RWPE1 (cell line): ENCODE results near the gene CALML5.
A peak's percentile ranks its signal among the peaks of the same experiment; 100 is the strongest.

Experiments used
- CTCF ChIA-PET: fragments of 350-600 bp; sonication (Branson Sonifier 250); formaldehyde crosslinking; extraction: SDS; loops from one replicate; lab custom pipeline; 2021; lab: Yijun Ruan, JAX
- POLR2A ChIA-PET: fragments of 400-600 bp; formaldehyde crosslinking; extraction: SDS; loops from one replicate; lab custom pipeline; 2020; ENCODE audit warnings: antibody characterized with exemption; ENCODE audit not compliant: low non-redundant PET; lab: Yijun Ruan, JAX
- DNase-seq: peaks from one replicate; pipeline ENCODE4 v3.0.0; 2012; ENCODE audit warnings: low spot score
- H3K27ac ChIP-seq: fragments of 450-650 bp; 2 replicates; pipeline ENCODE4 v1.5.1; 2017
- CTCF ChIP-seq: fragments of 450-650 bp; conservative IDR thresholded peaks from 2 replicates; pipeline ENCODE4 v1.5.1; 2017; ENCODE audit warnings: low read depth, mild to moderate bottlenecking

CALML5 gene

DNA sequence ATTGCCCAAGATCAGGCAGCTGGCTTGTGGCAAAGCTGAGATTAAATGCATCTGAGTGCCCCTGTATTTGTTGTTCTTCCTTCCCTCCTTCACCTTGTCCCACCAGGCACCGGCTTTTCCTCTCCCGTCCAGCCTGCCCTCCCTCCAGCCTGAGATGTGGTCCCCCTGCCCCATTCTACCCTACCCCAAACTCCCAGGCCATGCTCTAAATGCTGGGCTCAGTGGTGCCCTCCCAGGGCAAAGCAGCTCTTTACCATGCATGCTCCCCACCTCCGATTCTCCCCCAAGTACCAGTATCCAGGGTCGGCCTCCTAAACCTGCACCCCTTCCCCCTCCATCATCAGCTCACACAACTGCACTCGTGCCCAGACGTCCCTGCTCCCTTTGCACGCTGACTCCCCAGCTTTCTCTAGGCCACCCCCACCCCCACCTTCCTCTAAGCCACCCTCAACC, 36.5 kb downstream of the CALML5 start:
- CTCF ChIA-PET, result no interaction called here
- no peak for DNase-seq
- H3K27ac ChIP-seq, result peak overlapping the region; percentile 63
- POLR2A ChIA-PET, result no interaction called here
- TF ChIP-seq CTCF, result no peak

- POLR2A ChIA-PET, result no interaction called here
- no peak for DNase-seq
- CTCF ChIA-PET, result interaction anchor here (0.5 to 2.1 kb wide), 2 partner anchors 161 to 1527 kb away, joined by 3 to 14 read pairs; no protein-coding TSS in a partner anchor
- H3K27ac ChIP-seq, result peak overlapping the region; percentile 63
- TF ChIP-seq CTCF, result no peak
These were observed 37.2 kb downstream of the CALML5 start for GRCh38 chr10:5461914-5462840.

DNA sequence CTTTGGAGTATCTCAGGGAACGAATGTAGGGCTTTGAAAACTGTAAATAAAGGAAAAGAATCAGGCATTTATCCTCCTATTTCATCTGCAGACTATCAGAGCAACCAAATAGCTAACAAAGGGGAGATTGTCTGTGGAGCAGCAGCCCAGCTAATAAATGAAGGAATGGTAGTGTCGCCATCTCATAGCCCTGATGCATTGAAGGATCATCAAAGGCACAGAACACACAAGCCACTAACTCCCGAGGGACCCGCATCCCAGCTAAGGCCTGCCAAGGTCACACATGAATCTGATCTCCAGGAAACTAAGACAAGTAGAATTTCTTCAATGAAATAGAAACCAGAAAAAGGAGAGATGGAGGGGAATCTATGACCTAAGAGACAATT, 38.2 kb downstream of the CALML5 start:
- TF ChIP-seq CTCF, result no peak
- CTCF ChIA-PET, result interaction anchor here (0.5 to 2.1 kb wide), 2 partner anchors 162 to 1526 kb away, joined by 3 to 14 read pairs; no protein-coding TSS in a partner anchor
- POLR2A ChIA-PET, result no interaction called here
- H3K27ac ChIP-seq, result no peak overlapping the region
- no peak for DNase-seq

GRCh38 chr10:5460468-5461202, 38.7 kb downstream of the CALML5 start:
- ChIA-PET CTCF (interaction anchor here (0.6 to 2.1 kb wide), 2 partner anchors 162 to 526 kb away, joined by 4 to 14 read pairs; no protein-coding TSS in a partner anchor), POLR2A (no interaction called here)
- DNase-seq, result no peak
- H3K27ac ChIP-seq, result no peak overlapping the region; the same call in 1 of the 2 replicates
- TF ChIP-seq CTCF, result no peak

DNA sequence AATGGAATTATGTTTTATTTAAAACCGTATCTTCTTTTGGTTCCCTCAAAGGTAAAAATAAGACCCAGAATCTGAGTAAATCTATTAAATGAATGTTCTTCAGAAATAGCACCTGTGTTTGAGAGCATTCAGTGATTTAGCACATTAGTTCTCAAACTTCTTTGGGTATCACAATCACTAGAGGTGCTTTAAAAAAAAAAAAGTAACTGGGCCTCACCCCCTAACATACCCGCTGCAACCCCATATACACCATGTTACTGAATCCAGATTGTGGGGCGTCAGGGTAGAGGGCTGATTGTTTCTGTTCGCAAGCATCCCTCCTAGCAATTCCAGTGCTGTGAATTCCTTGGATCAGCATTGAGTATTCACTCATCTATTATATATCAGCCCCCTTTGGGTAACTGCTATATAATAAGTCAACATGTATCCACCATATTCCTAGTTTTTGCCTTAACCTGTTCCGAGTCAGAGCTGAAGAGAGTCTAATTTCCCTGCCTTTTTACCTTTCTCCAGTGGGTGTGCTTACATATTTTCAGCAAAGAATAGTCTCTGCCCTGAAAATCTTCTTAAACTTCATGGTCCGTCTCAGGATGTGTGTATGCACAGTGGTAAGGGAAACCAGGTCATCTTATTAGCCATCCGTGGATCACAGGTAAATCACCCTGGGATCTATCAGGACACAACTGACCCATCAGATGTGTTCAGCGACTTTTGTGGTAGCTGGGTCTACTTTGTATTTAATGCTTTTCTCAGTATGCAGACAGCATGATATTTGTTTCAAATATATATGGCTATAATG, 40.2 kb downstream of the CALML5 start:
- CTCF ChIA-PET, result no interaction called here
- no peak for TF ChIP-seq CTCF
- POLR2A ChIA-PET, result no interaction called here

More for the DNA sequence above, 40.2 kb downstream of the CALML5 start:
- no peak for DNase-seq
- H3K27ac ChIP-seq, result no peak overlapping the region
